Superior temporal gyrus (tissue), 1 donor: ENCODE measurements around the gene NOXA1.
"Not testable (repeated sequence)": the region's sequence is repeated elsewhere in the genome, so short reads cannot be mapped to it uniquely, and the experiment has no call there.

Experiments used
- DNase-seq: peaks from one replicate; pipeline ENCODE4 v3.0.0-alpha.2; 2016; ENCODE audit errors: extremely low spot score

The NOXA1 gene

GRCh38 chr9:137422604-137423513 lies at the start of gene NOXA1, which contains the start of gene EXD3:
TSS of gene NOXA1 (plus strand) at chr9:137423393. CDS start at chr9:137423530, 137 bp downstream.
TSS of gene EXD3 (minus strand) at chr9:137423162. CDS start at chr9:137395357, 27,805 bp downstream.
- DNase-seq, result peak; percentile 85

DNA sequence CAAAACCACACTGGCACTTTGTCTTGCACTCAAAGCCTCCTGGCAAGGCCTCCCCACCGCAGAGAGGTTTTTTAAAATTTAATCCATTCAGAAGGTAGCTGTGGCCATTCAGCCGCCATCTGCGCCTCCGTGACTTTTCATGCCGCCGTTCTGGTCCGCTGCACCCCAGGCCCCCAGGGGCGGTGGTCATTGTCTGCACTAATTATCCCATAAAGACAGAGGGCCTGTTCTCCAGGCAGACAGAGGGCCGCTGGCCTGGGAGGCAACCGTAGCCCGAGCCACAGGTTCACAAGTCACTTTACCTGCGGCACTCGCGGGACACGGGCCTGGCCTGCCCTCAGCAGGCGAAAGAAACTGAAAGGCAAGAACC lies 49.6 kb upstream of the NOXA1 start:
- DNase-seq, result no peak

- DNase-seq, result no peak
These were observed 48.9 kb upstream of the NOXA1 start for GRCh38 chr9:137374131-137374845.

DNA sequence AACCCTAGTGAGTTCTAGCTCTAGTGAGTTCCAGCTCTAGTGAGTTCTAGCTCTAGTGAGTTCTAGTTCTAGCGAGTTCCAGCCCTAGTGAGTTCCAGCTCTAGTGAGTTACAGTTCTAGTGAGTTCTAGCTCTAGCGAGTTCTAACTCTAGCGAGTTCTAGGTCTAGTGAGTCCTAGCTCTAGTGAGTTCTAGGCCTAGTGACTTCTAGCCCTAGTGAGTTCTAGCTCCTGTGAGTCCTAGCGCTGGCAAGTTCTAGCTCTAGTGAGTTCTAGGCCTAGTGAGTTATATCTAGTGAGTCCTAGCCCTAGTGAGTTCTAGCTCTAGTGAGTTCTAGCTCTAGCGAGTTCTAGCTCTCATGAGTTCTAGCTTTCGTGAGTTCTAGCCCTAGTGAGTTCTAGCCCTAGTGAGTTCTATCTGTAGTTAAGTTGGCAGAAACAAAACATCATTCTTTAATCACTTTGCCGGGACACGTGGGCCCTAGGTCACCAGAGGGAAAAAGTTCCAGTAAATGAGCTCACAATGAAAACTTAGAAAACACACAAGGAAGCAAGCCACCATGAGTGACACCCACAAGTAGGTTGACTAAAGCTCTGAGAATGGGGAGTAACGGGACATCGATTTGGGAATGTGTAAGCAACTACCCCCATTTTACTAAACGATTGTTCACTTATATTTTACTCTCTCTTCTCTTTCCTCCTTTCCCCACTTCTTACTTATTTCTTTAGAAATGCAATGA lies 47.7 kb upstream of the NOXA1 start:
- no peak for DNase-seq

- DNase-seq, result no peak
These were observed 46.8 kb upstream of the NOXA1 start for GRCh38 chr9:137376386-137376785.

GRCh38 chr9:137378688-137379410 lies 44.3 kb upstream of the NOXA1 start:
- DNase-seq, result not testable (repeated sequence)

DNA sequence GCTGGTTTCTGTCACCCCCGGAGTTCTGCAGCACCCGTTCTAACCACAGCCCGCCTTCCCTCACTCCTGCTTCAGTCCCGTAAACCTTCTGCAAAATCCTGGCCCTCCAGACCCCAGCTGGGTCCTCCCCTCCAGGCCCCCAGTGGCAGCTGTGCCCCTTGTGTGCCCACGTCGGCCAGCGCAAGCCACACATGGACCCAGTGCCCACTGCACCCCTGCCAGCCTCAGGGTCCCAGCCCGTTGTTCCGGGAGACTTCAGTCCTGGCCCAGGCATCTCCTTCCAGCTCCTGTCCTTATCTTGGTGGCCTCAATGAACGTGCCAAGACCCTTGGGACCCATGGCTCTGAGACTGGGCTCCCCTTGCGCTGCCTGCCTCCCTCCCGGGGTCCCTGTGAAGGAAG lies 43.4 kb upstream of the NOXA1 start:
- DNase-seq, result no peak

GRCh38 chr9:137380171-137380570 lies 43.0 kb upstream of the NOXA1 start:
- no peak for DNase-seq

GRCh38 chr9:137380606-137381005 lies 42.6 kb upstream of the NOXA1 start:
- no peak for DNase-seq

DNA sequence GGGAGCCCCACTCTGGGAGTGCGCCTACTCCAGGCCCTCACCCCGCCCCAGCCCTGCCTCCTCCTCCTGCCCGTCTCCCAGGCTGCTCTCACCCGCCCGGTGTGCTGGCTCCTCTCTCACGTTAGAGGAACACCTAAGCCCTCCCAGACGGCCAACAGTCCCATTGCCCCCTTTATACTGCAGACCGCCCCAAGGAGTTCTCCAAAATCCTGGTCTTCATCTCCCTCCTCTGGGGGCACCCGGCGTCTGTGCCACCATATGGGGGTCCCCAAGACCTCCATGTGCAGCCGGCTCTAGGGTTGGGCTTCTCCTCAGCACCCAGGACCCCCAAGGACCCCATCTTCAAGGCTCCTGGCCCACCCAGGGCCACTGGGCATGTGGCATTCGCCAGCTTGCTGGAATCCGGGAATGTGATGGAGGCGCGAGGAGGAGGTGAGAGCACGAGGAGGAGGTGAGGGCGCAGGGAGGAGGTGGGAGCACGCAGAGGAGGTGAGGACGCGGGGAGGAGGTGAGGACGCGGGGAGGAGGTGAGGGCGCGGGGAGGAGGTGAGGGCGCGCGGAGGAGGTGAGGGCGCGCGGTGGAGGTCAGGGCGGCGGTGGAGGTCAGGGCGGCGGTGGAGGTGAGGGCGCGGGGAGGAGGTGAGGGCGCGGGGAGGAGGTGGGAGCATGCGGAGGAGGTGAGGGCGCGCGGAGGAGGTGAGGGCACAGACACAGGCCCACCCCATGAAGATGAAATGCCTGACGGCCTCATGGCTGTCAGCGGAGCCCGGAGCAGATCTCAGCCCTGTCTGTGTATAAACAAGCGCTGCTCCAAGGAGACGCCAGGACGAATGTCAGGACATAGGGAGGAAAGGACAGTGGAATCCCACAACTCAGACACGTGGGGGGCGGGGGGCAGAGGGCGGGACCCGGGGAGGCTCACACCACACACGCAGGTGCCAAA lies 41.4 kb upstream of the NOXA1 start:
- no peak for DNase-seq

DNA sequence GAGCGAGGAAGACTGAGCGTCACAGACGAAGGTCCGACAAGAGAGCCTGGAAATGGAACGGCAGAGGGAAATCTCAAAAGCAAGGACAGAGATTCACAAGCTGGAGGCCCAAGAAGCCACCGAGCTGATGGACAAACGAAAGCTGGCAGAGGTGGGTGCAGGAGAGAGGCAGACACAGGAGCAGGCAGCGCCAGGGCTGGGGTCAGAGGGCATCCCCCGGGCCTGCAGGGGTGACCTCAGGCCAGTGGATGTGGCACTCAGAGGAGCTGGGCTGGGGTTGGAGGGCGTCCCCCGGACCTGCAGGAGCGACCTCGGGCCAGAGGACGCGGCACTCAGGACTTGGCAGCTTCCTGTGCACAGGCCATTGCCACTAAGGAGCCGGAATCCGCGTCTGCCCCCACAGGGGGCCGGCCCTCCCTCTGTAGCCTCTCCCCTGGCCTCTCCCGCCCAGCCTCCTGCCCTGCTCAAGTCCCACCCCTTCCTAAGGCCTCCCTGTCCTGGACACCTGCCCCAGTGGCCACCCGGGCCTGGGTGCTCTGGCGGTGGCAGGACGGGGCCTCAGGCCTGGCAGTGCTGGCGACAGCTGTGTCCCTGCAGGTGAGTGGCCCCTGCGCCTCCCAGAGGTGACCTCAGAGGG lies 40.6 kb upstream of the NOXA1 start:
- DNase-seq, result no peak

DNA sequence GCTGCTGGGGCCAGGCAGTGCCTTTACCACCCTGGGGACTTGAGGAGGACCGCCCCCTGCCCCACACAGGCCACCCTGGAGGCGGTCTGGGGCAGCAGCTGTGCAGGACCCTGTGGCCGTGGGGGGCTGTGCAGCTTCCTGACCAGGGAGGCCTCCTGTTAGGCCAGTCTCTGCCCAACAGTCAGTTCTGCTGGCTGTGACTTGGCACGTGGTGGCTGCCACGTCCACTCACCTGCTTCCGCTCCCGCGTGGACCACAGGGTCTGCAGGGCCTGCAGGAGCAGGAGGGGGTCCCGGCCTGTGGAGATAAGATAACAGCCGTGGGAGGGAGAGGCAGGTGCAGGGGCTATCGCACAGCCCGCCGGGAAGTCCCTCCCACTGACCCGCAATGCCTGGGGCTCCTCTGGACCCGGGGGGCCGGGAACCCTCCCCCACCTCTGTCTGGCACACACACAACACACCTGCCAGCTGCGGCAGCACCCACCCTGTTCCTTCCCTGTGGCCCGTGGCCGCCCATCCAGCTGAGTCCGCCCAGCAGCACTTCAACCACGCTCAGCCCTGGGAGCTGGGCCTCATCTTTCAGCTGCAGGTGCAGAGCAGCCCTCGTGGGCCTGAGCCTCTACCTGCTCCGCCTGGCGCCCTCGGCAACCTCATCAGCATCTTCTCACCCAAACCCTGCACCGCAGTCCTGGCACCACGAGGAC lies 40.0 kb upstream of the NOXA1 start:
- DNase-seq, result no peak

DNA sequence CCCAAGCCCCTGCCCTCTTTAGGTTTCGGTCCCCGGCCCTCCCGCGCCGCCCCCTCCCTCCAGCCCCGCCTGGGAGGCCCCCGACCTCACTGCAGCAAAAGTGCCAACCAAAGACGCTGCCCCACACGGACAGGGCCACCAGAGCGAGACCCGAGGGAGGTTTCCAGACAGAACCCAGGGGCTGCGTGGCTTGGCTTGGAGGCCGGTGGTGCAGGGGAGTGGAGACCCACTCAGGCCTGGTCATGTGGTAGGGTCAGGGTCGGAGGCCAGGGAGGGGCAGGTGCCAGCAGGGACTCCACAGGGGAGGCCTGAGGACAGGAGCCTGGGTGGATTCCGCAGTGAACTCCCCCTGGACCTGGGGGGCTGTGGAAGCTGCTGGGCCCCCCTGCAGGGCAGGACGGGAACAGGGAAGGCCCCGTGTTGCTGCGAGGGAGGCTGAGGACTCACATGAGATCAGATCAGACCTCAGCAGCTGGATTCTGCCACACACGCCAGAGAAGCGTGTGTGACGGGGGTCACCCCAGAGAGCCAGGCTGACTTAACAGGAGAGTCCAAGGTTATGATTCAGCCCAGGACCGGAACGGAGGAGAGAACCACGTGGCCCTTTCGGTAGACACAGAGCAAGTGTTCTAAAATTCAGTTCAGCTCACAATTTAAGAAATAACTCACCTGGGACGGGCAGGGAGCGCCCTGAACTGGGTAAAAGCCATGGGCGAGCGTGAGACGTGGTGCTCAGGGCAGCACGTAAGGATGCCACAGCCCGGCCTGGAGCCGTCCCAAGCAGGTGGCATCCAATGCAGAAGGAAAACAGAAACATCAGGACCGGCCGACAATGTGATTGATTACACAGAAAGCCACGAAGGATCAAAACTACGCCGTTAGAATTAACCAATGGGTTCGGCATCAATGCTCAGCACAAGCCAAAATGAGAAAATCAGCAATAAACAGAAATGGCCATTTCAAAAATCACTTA lies 39.1 kb upstream of the NOXA1 start:
- DNase-seq, result no peak

- no peak for DNase-seq
These were observed 38.0 kb upstream of the NOXA1 start for GRCh38 chr9:137385061-137385655.

GRCh38 chr9:137386507-137387113 lies 36.6 kb upstream of the NOXA1 start:
- not testable (repeated sequence) for DNase-seq

- no peak for DNase-seq
These were observed 35.9 kb upstream of the NOXA1 start for GRCh38 chr9:137387114-137387890.
